Iris pigment epithelial cell (primary cell): ENCODE results near the gene TEX261.
A peak's percentile ranks its signal among the peaks of the same experiment; 100 is the strongest.
"Not testable (repeated sequence)": the region's sequence is repeated elsewhere in the genome, so short reads cannot be mapped to it uniquely, and the experiment has no call there.

ENCODE experiments used
- DNase-seq: peaks from one replicate; pipeline ENCODE4 v3.0.0-alpha.2; 2011; ENCODE audit warnings: low read depth

TEX261 gene

GRCh38 chr2:70994699-70995425 is at the start of gene TEX261:
Gene TEX261, minus strand, starts transcription at chr2:70994873. Its CDS starts 116 bp downstream, at chr2:70994757.
- peak; percentile 81 for DNase-seq

DNA sequence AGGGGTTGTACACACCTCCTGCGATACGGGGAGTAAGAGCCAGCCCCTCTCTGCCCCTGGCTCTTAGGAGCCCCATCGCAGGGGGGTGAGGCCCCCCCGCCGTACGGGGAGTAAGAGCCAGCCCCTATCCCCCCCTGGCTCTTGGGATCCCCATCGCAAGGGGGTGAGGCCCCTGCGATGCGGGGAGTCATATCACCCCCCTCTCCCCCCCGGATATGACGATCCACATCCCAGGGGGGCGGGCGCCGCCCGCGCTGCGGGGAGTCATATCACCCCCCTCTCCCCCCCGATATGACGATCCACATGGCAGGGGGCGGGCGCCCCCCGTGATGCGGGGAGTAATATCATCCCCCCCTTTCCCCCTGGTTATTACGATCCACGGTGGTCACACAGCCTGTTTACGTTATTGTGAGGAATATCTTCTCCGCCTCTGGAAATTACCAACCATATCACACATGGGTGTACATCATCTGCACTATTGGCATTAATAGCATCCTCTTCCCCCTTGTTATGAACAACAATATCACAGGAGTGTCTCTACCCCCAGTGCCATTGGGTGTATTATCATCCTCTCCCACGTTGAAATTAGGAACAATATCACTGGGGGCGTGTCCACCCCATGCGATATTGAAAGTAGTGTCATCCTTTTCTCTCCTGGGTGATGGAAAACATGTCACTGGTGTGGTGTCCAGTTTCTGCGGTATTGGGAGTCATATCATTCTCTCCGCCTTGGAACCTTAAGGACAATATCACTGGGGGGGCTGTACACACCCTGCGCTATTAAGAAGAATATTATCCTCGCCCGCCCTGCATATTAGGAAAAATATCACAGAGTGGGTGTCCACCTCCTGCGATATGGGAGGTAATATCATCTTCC is 49.1 kb upstream of the TEX261 start:
- no peak for DNase-seq

DNA sequence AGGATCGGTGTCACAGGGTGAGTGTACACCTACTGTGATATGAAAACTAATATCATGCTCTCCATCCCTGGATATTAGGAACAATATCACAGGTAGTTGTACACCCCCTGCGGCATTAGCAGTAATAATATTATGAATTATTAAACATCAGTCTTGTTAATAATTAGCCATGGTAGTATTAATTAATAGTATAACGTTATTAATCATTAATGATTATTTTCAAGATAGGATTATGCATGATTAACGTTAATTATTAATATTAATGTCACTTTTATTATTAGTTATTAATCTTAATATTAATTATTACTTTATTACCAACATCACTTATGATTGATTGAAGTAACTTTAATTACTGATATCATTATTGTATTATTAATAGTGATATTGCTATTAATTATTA is 47.6 kb upstream of the TEX261 start:
- no peak for DNase-seq

GRCh38 chr2:71036296-71036695 is 41.6 kb upstream of the TEX261 start:
- not testable (repeated sequence) for DNase-seq

- DNase-seq: not testable (repeated sequence)
These were observed 29.0 kb upstream of the TEX261 start for GRCh38 chr2:71023553-71024243.

DNA sequence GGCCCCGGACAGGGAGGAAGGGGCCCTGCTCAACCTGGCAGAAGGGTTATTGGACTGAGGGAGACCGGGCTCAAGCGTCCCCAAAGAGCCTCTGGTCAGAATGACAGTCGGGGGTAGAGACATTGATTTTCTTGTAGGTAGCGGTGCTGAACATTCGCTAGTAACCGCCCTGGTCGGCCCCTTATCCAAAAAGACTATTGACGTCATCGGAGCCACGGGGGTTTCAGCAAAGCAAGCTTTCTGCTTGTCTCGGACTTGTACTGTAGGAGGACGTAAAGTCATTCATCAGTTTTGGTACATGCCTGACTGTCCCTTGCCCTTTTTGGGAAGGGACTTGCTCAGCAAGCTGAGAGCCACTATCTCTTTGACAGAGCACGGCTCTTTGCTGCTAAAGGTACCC is 26.7 kb upstream of the TEX261 start:
- not testable (repeated sequence) for DNase-seq

DNA sequence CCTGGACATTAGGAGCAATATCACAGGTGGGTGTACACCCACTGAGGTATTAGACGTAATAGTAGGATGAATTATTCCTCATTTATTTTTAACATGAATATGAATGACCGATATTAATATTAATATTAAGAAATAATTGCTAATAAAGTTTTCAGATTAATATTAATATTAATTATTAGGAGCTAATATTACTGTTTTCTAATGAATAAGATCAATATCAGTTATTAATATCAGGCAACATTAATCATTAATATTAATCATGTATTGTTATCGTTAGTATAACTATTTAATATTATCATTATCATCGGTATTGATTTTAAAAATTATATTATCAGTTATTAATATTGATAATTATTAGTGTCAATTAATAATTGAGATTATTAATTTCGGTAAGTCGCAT is 25.3 kb upstream of the TEX261 start:
- DNase-seq: not testable (repeated sequence)

DNA sequence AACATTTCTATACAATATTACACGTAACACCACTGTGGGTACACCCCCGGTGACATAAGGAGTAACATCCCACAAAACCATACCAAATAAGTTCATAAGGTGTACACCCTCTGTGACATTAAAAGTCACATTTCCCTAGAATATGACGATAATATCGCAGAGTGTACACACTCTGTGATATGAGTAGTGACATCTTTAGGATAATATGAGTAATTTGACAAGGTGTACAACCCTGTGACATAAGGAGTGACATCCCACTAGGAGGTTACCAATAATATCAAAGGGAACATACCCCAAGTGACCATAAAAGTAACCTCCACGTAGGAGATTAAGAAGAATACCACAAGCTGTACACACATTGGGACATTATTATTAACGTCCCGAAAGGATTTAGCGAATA is 24.0 kb upstream of the TEX261 start:
- no peak for DNase-seq

DNA sequence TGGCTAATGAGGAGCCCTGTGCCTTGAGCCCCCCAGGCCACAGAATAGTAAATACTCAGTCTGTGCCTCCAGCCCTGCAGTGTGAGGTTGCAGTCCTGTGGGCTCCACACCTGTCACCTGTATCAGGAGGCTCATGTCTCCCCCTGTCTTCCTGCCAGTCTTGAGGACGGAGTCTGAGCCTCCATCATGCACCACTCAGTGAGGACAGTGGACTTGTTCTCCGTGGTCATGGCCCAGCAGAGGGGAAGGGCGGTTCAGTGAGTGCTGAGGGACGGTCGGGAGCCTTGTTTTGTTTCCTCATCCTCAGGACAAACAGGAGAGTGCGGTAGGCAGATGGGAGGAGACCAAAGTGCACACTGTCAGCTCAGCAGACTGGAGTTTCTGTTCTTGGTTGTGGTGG is 17.1 kb upstream of the TEX261 start:
- DNase-seq: not testable (repeated sequence)

- DNase-seq: peak; percentile 6
These were observed 13.7 kb upstream of the TEX261 start for GRCh38 chr2:71008342-71008741.

DNA sequence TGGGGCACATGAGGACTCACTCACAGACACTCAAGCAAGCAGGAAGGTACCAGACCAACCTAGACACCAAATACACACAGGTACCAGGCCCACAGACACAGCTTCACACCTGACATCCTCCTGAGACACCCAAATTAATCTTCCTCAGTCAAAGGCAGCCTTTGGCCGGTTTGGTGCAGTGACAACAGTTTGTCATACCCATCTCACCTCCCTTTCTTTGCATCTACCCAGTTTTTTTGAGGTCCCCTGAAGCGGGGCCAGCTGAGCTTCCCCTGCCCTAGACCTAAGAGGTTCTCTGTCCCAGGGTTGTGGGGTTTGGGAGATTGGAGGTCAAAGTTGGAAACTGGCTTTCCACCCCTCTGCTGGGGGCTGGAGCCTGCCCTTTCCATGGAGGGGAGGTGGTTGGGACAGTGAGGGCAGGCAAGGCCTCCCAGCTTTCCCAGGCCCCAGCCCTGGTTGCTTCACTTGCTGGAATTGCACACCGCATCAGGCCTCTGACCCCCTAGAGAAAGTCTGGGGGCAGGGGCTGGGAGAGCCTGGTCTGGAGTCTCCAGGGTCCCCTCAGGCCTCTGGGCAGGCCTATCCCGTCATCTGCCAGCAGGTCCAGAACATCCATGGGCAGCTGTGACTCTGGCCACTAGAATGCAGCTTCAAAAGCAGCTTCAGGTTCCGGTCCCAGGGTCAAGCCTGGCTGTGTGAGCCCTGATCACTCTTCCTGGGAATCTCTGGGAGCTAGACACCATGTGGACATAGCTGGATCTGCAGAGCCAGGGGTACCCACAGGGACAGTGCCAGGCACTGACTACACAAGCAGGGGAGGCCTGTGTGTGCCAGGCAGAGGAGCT is 12.5 kb upstream of the TEX261 start:
- DNase-seq: no peak

GRCh38 chr2:71006323-71006722 is 11.7 kb upstream of the TEX261 start:
- no peak for DNase-seq

DNA sequence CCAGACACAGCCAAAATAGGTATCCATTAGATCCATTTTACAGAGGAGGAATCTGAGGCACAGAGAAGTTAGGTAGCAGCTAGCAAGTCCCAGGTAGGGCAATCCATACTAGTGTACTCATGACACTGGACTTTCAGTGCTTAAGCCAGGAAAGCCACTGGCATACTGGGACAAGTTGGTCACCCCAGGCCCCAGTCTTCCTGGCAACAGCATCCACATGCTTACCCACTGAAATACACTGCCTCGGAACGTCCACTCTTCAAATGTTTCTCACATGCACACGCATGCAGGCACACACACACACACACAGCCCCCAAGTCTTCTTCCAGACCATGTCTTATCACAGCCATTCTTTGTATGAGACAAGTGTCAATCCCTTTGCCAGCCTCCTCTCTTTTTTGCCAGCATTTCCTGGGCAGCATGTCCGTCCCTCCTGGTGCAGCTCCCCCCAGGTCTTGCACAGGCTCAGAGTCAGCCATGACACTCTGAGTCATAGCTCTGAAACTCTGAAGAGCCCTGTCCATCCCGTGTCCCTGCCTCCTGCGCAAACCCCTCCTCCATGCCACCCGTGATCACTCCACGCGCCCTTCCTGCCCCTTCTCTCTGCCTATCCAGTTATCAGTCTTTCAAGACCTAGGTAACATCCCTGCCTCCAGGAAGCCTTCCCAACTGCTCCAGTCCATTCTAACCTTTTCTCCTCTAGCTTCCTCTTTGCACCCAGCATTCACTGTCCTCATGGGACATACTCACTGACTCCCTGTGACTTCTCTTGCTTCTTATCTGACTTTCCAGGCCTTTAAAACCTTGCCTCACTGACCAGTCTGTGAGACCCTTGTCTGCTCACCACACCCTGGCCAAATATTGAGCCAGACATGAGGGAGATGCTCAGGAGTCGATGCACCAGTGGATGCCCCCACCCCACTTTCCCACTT is 10.9 kb upstream of the TEX261 start:
- no peak for DNase-seq

GRCh38 chr2:71004857-71005256 is 10.2 kb upstream of the TEX261 start:
- DNase-seq: no peak

DNA sequence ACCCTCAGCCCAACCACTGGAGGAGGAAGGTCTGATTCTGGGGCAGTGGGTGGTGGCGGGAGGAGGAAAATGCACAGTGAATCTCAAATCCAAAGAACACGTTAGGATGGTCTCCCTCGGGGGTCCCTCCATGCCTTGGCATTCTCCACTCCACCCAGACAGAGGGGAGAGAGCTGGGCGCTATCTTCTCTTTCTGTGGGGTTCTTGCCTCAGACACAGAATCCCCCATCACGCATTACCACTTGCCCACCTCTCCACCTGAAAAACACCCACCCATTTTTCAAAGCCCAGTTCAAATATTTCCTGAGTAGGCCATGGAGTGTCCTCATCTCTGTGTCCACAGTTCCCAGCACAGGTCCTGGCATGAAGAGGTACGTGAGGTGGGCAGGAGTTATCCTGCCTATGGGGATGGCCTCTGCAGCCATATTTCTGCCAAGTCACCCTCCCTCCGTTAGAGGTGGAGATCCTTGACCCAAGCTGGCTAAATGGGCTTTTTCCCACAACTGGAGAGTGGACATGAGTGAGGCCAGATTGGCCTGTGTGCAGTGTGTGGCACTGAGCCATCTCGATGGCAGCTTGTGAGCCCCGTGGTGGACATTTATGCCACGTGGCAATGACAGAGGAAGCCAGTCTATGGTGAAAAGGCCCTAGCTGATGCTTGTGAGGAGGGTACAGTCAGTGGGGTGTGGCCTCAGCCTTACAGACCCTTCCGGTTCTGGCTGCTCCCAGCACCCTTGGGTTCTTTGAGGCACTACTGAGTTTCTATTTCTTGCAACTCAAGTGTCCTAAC is 9.5 kb upstream of the TEX261 start:
- no peak for DNase-seq

GRCh38 chr2:71003396-71003795 is 8.7 kb upstream of the TEX261 start:
- DNase-seq: no peak

DNA sequence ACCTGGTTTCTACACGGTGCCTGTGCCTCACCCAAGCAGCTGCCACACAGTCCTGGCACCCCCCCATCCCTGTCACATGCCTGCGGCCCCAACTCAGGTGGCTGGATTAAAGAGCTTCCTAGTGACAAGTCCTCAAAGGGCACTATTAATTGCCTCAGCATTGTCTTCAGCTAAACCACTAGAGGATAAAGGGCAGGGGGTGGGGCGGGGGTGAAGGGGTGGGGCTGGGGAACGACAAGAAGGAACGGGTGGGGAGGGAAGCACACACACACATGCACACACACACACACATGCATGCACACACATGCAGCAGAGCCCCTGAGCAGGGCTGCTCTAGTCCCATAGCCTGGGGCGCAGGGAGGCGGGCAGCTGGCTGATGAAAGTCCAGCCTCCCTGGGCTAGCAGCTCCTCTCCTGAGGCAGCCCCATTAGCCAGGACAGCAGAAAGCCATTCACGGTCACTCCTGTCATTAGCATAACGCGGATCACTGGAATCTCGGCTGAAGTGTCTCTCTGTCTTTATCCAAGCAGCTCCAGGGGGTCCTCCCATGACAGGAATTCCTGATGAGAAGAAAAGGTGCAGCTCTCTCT is 7.4 kb upstream of the TEX261 start:
- no peak for DNase-seq

DNA sequence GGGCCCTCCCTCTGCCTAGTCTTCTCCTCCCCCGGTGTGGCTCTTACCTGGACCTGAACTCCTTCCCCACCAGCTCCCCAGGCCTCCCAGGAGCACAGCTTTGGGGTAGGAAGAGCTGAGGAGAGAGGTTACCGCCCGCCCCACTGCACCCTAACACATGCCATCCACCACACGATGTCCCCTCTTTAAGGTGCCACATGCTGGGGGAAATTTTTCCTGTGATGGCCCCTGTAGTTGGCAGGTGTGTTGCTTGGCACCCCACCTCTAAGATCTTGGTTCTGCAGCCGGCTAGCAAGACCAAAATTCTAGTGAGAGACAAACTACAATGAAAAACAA is 6.9 kb upstream of the TEX261 start:
- DNase-seq: no peak

DNA sequence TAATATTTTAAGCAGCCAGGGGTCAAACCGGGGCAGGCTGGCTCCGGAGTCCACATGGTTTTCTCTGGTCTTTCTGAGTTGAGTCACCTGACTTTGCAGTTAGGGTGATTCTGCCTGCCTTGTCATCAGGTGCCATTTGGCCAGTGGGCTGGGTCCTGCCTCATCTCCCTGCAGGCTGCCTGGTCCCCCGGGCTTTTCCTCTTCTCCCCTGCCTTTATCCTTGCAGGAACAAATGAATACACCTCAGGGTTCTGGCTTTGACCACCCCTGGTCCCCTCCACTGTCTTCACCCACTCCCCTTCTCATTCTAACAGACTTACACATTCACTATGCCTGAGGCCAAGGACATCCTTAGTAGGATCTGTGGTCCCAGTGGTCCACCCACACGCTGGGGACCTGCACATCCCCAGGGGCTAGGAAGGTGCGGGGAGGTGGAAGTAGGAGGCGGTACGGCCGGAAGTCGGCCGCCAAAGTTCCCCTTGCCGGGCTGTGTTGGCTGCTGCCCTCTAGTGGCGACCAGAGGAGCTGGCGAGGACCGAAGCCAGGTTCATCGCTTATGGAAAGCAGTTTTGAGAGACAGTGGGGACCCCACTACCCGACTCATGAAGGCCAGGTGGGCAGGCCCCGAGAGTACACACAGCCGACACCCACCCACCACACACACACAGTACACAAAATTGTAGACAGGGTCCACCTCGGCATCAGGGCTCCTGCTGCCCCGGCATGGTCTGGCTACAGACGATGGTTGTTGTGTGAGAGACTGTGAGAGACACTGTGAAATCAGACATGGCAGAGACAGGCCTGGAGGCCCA is 6.3 kb upstream of the TEX261 start:
- DNase-seq: peak; percentile 58
